Activated CD8-positive, alpha-beta memory T cell treated with anti-CD3 and anti-CD28 coated beads, Interleukin-2, amount 50 U/mL, for 48 hours (primary cell): ENCODE data around the gene ILK.

Experiments used
- DNase-seq: peaks from one replicate; pipeline ENCODE4 v3.0.0-alpha.2; 2020

Gene ILK

DNA sequence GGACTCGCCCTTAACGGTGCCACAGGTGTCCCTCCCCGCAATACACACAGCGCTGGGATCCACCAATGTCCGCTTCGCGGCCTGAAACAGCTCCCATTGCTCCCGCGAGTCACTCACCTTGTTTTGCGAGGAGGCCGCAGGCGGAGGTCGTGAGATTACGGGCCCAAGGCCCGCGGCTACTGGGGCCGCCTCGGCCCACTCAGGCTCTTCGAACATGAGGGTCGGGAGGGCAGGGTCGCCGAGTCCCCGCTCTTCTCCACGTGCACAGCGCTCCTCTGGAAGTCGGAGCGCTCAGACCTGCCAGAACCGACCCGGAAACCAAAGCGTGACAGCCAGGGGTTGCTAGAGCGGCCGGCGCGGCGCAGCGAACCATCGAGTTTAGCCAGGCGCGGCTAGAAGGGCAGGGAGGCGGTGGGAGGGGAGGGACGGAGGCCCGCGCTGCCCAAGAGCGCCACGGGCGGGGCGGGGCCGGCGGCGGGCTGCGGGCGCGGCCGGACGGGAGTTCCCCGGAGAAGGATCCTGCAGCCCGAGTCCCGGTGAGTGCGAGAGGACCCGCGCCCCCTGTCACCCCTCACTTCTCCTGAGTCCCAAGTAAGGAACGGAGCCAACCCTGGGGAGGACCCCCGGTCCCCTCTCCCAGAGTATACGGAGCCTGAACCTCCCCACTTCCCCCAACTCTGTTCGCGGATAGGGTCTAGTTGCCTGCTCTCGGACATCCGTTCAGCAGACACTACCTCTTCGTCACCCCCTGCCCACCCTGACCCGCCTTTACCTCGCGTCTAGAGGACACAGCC, at the start of gene ILK, which contains the start of gene RRP8:
Gene ILK (plus strand): TSS at position 488 of the 794 bp plus-strand sequence. CDS start 498 bp downstream, outside the sequence.
Gene RRP8 (minus strand): TSS at position 330 of the 794 bp plus-strand sequence. CDS start 114 bp downstream, at position 216.
- peak; percentile 93 for DNase-seq

DNA sequence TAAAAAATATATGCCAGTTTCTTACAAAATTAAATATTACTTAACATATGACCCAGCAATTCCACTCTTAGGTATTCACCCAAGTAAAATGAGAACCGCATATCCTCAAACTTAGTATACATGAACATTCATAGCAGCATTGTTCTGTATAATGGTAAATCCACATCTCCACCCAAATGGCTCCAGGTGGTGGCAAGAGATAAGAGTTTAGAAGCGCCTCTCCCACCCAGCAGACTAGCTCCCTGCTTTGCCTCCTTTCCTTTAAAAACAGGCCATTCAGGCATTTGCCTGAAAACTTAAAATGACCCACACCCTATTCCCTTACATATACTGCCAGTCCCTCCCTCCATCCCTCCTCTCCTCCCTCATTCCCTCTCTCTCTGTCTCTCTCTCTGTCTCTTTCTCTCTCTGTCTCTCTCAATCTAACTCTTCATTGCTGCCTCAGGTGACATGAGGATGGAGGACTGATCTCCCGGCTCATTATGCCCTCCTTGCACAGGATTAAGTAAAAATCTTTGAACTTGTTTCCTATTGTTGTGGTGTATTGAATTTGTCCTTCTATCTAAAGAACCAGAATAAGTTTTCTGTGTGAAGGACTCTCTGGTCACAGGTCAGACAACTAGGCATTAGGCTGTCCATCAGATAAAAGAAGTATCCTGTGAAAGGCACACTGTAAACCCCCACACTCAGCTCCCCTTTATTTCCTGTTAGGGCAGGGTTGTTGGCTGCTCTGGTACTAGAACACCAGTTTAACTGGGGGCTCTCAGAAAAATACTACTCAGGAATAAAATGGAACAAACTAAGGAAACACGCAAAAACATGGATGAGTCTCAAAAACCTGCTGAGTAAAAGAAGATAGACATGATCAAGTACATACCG, 48.5 kb upstream of the ILK start:
- DNase-seq, result no peak

DNA sequence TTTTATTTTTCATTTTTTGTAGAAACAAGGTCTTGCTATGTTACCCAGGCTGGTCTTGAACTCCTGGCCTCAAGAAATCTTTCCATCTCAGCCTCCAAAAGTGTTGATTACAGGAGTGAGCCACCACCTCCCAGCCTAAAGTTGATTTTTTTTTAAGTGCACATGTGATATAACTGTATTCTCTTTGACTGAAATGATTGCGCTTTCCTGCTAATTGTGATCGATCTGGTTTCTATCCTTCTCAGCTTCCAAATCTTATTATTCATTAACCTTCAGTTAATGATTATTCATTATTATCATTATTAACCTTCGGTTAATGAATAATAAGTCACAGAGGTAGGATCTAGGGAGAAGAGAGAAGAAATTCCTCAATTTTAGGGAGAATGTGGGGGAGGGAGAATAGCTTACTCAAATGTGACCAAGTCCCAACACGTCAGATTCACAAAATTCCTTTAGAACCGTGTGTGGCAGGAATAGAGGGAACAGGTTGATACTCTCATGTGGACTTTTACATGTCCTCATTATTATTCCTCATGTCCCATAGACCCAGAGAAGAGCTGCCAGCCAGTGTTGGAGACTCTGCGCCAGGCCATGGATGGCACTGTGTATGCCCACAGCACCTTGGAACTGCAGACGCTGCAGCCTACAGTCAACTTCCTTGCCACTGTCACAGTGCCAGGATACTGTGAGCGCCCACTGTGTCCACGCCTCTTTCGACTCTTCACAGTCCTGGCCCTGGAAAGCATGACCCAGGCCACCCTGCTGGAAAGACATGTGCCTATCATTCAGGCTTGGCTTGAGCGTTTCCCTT, 47.2 kb upstream of the ILK start:
- no peak for DNase-seq

DNA sequence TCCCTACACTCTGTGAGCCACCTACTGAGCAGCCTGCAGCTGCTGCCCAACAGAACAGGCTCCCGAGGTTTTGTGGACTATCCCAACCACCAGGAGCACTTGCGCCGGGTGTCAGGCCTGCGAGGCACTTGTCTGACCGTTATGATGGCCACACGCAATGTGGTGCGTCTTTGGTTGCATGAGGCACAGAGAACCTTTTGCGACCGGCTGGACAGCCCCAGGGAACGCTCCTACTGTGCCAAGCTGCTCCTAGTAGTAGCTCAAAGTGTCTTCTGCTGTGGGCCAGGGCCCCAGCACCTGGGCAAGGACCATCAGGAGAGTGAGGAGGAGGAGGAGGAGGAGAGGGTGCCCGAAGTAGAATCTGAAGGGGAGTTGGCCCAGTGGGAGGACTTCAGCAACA, 46.5 kb upstream of the ILK start:
- no peak for DNase-seq

DNA sequence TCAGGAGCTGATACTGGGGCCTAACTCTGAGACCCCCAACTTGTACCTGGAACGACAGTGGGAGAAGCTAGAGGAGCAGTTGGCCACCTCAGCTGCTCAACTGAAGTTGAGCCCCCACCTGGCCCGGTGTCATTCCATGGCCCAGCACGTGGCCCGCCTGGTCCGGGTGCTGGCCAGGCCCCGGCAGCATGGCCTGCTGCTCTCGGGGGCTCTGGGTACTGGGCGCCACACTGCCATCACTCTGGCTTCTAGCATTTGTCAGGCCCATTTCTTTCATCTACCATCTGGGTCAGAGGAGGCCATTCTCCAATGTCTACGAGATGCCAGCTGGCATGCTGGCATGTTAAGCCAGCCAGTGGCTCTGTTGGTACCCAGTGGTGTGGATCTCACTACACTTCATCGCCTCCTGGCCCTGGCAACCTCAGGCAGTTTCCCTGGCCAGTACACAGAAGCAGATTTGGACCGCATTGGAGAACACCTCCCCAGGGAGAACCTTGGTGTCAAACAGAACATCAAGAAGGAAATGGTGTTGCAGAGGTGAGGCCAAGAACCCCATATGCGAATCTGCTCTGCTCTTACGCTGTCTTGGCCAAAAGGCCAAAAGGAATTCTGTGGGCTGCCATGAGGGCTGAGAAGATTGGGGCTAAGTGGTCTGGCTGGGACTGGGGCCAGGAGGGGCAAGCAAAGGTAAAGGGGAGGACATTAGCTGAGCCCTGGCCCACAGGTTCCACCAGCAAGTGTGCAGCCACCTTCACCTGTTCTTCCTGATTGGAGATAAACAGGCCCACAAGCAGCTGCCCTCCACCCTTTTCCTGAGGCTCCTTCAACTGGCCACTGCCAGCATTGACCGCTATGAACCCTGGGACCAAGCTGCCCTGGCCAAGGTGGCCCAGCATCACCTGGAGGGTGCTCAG, 45.6 kb upstream of the ILK start:
- DNase-seq, result no peak

DNA sequence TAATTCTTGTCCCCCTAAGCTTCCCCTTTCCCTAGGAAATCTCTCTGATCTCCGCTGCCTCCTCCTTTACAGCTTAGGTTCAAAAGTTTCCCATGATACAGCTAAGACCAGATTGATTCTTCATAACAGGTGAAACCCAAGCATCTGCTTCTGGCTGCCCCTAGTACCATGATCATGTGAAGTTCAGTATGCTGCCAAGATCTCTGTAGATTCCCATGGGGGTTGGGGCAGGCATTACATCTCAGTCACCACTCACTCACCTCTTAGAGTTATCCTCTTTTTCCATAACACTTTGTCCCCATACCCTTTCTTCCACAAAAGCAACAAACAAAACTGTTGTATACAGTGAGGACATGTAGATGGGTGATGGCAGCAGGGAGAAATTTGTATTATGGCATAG, 44.2 kb upstream of the ILK start:
- no peak for DNase-seq

DNA sequence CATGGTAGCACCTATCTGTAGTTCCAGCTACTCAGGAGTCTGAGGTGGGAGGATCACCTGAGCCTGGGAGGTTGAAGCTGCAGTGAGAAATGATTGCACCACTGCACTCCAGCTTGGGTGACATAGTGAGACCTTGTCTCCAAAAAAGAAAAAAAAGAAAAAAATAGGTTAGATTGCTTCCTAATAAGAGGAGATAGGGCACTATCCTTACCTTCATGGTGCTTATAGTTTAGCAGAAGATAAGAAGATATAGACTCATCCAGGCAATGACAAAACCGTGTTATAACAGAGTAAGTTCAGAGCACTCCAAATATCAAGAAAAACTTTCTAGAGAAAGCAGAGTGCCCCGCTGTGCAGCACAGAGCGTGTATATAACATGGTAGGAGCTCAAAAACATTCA, 42.3 kb upstream of the ILK start:
- DNase-seq, result no peak

DNA sequence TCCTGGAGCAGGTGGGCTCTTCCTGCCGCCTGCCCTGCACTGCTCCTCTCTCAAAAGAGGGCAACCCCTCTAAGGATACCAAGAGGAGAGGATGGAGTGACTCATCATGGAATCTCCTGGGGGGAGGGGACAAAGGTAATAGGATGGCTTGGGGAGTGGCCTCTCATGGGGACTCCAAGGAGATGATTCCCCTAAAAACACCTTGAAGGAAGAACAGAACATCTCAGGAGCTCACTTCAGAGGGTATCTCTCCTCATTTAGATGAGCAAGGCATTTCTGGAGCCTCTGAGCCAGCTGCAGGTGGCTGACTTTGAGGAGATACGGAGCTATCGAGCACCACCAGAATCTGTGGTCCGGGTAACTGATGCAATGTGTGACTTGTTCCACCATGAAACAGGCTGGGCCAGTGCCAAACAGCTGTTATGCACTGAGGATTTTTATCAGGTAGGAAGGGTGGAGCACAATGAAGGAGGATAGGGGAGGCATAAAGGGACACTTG, 40.4 kb upstream of the ILK start:
- DNase-seq, result no peak

DNA sequence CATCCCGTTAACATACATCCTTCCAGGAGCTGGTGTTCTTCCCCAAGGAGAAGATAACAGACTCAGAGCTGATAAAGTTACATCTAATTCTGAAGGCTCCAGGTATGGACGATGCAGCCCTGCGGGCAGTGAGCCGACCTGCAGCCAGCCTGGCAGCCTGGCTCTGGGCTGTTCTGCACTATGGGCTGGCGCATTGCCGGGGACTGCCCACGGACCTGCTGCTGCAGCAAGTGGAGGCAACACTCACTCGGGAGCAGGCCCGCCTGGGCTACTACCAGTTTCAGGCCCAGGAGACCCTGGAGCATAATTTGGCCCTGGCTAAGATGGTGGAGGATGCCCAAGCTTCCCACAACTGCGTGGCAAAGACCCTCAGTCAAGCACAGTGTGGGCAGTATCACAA, 39.9 kb upstream of the ILK start:
- DNase-seq, result no peak

DNA sequence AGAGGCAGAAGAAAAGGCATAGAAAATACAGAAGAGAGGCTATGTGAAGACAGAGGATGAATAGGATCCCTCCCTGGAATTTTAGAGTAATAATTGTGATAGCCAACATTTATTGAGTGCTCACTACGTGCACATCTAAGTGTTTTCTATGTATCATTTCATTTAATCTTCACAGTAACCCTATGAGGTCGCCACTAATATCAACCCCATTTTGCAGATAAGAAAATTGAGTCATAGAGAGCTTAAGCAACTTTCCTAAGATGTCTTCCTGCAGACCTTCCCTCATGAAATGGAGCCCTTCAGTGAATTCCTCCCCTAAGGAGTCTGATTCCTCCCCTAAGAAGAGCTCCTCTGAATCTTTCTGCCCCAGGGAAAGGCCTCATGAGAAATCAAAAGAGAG, 38.2 kb upstream of the ILK start:
- no peak for DNase-seq

DNA sequence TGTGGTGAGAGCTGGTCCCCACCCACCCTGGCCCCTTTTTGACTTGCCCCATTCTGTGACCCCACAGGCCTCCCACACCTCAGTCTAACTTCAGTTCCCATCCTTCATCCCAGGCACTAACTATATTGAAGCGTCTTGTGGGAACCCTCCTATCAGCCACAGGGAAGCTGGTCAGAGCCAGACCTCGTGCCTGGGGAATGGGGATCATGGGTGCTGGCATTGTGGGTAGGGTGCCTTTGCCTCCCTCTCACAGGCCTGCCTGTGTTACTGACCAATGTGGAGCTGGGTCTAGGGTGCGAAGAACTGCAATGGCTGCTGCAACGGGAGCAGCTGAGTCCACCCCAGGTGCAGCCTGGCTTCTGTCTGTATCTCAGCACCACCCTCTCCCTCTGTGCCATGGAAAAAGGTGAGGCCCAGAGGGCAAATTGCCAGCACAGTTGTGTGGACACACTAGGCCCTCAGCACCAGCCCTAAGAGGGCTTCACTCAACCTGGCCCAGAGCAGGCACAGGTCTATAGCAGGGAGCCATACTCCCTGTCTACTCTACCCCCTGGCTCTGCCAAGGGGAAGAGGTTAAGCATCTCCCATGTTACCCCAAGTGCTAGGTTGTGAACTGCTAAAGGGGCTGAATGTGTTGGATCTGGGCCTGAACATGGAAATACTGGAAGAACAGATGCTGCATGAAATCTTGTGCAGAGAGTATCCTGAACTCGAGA, 37.4 kb upstream of the ILK start:
- no peak for DNase-seq

DNA sequence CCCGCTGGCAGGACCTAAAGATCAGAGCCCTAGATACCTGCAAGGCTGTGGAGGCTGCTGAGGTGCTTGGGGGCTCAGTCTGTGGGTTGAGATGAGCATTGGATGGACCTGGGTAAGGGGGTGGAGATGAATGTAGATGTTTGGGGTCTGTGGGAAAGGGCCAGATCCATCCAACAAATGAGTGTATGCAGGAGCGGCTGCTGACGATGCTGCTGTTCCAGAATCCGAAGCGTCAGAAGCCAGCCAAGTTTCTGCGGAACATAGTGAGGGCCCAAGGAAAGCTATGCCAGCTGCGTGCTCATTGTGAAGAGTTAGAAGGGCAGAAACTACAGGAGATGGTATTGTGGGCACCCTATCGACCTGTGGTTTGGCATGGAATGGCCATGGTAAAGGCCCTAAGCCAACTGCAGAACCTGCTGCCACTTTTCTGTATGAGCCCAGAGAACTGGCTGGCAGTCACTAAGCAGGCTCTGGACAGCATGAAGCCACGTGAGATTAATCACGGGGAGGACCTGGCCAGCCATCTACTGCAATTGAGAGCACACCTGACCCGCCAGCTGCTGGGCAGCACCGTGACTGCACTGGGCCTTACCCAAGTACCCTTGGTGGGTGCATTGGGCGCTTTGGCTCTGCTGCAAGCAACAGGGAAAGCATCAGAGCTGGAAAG, 36.7 kb upstream of the ILK start:
- DNase-seq, result no peak

DNA sequence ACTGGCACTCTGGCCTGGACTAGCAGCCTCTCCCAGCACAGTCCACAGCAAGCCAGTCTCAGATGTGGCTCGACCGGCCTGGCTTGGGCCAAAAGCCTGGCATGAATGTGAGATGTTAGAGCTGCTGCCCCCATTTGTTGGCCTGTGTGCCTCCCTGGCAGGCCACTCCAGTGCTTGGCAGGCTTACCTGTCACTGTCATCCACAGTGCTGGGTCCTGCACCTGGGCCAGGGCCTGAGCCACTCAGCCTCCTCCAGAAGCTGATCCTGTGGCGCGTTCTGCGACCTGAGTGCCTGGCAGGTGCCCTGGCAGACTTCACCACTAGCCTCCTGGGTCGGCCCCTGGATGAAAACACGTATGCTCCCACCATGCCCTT, 36.2 kb upstream of the ILK start:
- no peak for DNase-seq

DNA sequence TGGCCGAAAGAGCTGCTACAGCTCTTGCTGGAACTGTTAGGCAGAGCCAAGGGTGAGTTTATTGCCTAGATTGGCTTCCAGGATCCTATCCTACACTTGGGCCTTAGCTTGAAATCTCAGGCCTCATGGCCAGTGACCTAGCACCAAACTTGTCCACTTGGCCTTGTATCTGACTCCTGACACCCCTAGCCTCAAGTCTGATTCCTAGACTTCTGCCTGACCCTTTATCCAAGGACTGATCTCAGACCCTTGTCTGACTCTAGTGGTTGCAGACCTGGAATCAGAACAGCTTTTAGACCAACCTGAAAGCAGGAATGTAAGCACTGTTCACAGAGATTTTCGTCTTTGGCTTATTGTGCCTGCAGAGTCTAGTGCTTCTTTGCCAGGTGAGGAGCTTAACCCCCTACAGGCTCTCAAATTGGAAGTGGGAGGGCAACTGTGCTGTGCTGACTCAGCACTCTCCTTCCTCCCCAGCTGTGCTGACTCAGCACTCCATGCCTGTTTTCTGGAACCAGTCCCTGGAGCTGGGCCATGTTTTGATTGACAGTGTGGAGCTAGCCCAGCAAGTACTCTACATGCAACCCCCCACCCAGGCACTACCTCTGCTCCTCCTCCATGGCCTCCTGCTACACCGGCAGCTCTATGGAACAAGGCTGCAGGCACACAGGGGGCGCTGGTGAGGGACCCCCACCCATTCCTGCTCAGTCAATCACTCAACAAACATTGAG, 35.2 kb upstream of the ILK start:
- no peak for DNase-seq

DNA sequence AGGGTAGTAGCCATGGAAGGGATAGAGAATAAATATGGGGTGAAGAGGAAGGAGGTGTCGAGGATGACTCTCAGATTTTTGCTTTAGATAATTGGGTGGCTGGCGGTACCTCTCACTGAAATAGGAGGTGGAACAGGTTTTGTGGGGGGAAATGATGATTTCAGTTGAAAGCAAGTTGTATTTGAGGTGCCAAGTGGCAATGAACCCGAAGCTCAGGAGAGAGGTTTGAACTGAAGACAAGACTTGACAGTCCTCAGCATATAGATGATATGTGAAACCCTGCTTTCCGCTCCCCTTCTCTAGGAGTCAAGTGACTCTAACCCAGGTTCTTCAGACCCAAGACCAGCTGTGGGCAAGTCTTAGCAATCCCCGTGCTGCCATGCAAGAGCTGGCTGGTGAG, 33.9 kb upstream of the ILK start:
- DNase-seq, result no peak

DNA sequence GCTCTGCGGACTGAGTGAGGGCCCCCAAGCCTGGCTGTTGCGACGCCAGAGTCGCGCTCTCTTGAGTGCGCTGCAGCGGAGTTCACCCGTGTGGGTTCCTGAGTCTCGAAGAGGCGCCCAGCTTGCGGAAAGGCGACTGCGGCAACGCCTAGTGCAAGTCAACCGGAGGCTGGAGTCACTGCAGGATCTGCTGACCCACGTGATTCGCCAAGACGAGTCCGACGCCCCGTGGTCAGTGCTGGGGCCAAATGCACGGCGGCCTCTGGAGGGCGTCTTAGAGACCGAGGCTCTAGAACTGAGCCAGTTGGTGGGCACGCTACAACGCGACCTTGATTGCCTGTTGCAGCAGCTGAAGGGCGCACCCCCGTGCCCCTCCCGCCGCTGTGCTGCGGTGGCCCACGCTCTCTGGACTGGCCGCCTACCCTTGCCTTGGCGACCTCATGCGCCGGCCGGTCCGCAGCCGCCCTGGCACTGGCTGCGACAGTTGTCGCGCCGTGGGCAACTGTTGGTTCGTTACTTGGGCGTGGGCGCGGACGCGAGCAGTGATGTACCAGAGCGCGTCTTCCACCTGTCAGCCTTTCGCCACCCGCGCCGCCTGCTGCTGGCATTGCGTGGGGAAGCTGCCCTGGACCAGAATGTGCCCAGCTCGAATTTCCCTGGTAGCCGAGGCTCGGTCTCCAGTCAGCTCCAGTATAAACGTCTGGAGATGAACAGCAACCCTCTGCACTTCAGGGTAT, 32.7 kb upstream of the ILK start:
- no peak for DNase-seq

DNA sequence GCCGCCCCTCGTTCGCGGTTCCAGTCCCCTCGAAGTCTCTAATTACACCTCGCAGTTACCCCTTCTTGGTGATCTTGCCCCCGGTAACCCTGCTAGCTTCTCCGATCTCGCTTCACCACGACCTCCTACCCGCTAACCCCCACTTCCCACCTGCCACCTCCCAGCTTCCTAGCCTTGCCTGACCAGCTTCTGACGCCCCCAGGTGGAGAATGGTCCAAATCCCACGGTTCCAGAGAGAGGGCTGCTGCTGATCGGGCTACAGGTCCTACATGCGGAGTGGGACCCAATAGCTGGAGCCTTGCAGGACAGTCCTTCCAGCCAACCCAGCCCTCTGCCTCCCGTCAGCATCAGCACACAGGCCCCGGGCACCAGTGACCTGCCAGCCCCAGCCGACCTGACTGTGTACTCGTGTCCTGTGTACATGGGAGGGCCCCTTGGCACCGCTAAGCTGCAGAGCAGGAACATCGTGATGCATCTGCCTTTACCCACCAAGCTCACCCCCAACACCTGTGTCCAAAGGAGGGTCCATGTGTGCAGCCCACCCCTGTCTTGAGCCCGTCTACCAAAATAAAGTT, 32.1 kb upstream of the ILK start:
- DNase-seq, result no peak

DNA sequence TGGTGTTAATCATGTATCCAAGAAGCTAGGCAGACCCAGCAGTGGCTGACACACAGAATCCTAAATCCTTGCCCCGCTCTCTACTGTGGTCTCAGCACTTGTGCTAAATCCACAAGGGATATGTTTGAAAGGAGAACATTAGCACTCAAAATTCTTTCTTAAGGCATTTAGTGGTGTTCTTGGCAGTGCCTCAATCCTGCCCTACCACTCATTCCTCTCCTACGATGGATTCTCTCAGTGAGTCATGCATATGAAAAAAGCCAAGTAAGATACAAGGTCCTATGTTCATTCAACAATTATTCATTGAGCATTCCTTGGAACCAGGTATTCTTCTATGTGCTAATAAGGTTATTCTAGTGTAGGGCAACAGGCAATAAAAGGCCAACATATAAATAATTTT, 31.4 kb upstream of the ILK start:
- no peak for DNase-seq
